Adrenal gland (tissue), 5 donors: ENCODE data around the gene SLC7A14.

Source experiments
- POLR2A ChIP-seq, 2 donors: fragments of 450-650 bp; IDR thresholded peaks; one replicate each; pipeline ENCODE4 v1.6.1; 2017; ENCODE audit warnings: antibody characterized with exemption in 2 of 2, mild to moderate bottlenecking in 2 of 2, moderate library complexity in 1 of 2
- TF ChIP-seq, protein P1 (sequence below), 6 experiments: fragments of 450-650 bp in 4 of 6; fragments of 200-600 bp in 2 of 6; sonication (generic) in 1 of 6; IDR thresholded peaks; 1 replicate in 5 of 6; 2 replicates in 1 of 6; pipeline versions ENCODE4 v1.5.1 to v1.8.0; 2016 to 2021; ENCODE audit warnings: antibody characterized with exemption in 6 of 6, mild to moderate bottlenecking in 2 of 6, moderate library complexity in 1 of 6
- donor health status: DM: no; HTN: no; CAD: no.

DNA sequence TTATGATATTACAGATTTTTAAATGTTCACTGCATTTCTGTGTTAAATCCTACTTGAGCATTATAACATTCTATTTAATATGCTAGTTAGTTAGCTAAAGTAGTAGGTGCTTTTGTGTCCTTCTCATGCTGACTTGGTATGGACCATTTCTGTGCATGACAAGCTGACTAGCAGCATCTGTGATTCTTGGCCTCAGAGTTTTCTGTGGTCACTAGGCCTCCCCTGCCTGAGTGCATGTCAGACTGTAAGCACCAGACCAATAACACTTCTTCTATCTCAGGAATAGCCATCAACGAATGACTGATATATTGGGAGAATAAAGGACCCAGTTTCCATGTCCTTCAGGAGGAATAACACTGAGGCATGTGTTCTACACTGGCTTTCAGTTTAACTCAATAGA lies 22.6 kb upstream of the SLC7A14 start:
- TF ChIP-seq, protein P1, sequence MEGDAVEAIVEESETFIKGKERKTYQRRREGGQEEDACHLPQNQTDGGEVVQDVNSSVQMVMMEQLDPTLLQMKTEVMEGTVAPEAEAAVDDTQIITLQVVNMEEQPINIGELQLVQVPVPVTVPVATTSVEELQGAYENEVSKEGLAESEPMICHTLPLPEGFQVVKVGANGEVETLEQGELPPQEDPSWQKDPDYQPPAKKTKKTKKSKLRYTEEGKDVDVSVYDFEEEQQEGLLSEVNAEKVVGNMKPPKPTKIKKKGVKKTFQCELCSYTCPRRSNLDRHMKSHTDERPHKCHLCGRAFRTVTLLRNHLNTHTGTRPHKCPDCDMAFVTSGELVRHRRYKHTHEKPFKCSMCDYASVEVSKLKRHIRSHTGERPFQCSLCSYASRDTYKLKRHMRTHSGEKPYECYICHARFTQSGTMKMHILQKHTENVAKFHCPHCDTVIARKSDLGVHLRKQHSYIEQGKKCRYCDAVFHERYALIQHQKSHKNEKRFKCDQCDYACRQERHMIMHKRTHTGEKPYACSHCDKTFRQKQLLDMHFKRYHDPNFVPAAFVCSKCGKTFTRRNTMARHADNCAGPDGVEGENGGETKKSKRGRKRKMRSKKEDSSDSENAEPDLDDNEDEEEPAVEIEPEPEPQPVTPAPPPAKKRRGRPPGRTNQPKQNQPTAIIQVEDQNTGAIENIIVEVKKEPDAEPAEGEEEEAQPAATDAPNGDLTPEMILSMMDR (IDR thresholded peaks at IDR 0.05) = no peak
- no peak for TF ChIP-seq POLR2A (IDR thresholded peaks at IDR 0.05)
